Peyer's patch (tissue), 4 donors: ENCODE data around the gene GNG10. TPM values are rescaled to one million over a fixed set of nuclear protein-coding genes. Genes with fewer than 3 reads are reported as not detected.

Experiments used
- DNase-seq, 3 donors: peaks; one replicate each; pipeline ENCODE4 v3.0.0-alpha.2; 2017 to 2019
- H3K27ac ChIP-seq, 4 donors: fragments of 200-600 bp; sonication (generic); one replicate each; pipeline ENCODE4 v1.5.1; 2016 to 2019
- H3K27me3 ChIP-seq, 2 donors: fragments of 200-600 bp; sonication (generic); one replicate each; pipeline ENCODE4 v1.5.1; 2019
- H3K36me3 ChIP-seq, 3 donors: fragments of 200-600 bp; sonication (generic); one replicate each; pipeline ENCODE4 v1.5.1; 2016 to 2019
- H3K4me1 ChIP-seq, 4 donors: fragments of 200-600 bp; sonication (generic); one replicate each; pipeline ENCODE4 v1.5.1; 2016 to 2019
- H3K4me3 ChIP-seq, 4 donors: fragments of 200-600 bp; sonication (generic); 1 replicate in 3 of 4; 2 replicates in 1 of 4; pipeline ENCODE4 v1.5.1; 2016 to 2019; ENCODE audit warnings: mild to moderate bottlenecking in 1 of 4
- H3K9me3 ChIP-seq, 4 donors: fragments of 200-600 bp; sonication (generic); one replicate each; pipeline ENCODE4 v1.5.1; 2016 to 2019; ENCODE audit warnings: mild to moderate bottlenecking in 1 of 4
- CTCF ChIP-seq, 6 experiments: fragments of 450-650 bp in 4 of 6; fragments of 200-600 bp in 2 of 6; sonication (generic) in 1 of 6; IDR thresholded peaks; one replicate each; pipeline ENCODE4 v1.5.1; 2017 to 2019; ENCODE audit warnings: antibody characterized with exemption in 6 of 6, mild to moderate bottlenecking in 3 of 6, moderate library complexity in 1 of 6
- POLR2A ChIP-seq, 2 donors: fragments of 450-650 bp; IDR thresholded peaks; one replicate each; pipeline ENCODE4 v1.5.1; 2017; ENCODE audit warnings: antibody characterized with exemption in 2 of 2, mild to moderate bottlenecking in 2 of 2, moderate library complexity in 2 of 2
- total RNA-seq, 4 donors: library from RNA; depleted of rRNA; stranded (reverse); fragments of >200 nt; gene quantifications; one replicate each; pipeline ENCODE4 v1.1.0, GENCODE V29; 2016

GNG10 gene
- total RNA-seq, 4 donors from 2014 or later = 15.8 to 64.4 (median 31.5) TPM

GRCh38 chr9:111679199-111679598 lies 17.8 kb downstream of the GNG10 start:
- Histone ChIP-seq H3K36me3 (peaks cover 0 to 5% (median 0%) of the 10 kb centered on the region in 3 donors), H3K27me3 (no peaks in the 10 kb centered on the region), H3K4me3 (no peak overlapping the region), H3K27ac (no peak overlapping the region), H3K9me3 (no peaks in the 10 kb centered on the region), H3K4me1 (no peaks in the 10 kb centered on the region)
- DNase-seq = no peak
- TF ChIP-seq POLR2A (IDR thresholded peaks at IDR 0.05) (no peak), CTCF (IDR thresholded peaks at IDR 0.05) (no peak)

- DNase-seq = no peak
- no peak overlapping the region for H3K27ac ChIP-seq
- no peak overlapping the region for H3K4me3 ChIP-seq
- no peaks in the 10 kb centered on the region for H3K27me3 ChIP-seq
- H3K4me1 ChIP-seq = no peaks in the 10 kb centered on the region
- TF ChIP-seq POLR2A (IDR thresholded peaks at IDR 0.05) = no peak
- TF ChIP-seq CTCF (IDR thresholded peaks at IDR 0.05) = no peak
- H3K9me3 ChIP-seq = no peaks in the 10 kb centered on the region
- H3K36me3 ChIP-seq = peaks cover 0 to 4% (median 0%) of the 10 kb centered on the region in 3 donors
Measured at GRCh38 chr9:111683392-111683791, 22.0 kb downstream of the GNG10 start.

GRCh38 chr9:111691672-111692329 lies 30.4 kb downstream of the GNG10 start:
- H3K4me3 ChIP-seq = no peak overlapping the region
- H3K9me3 ChIP-seq = no peaks in the 10 kb centered on the region
- DNase-seq = no peak
- no peaks in the 10 kb centered on the region for H3K36me3 ChIP-seq
- no peak for TF ChIP-seq POLR2A (IDR thresholded peaks at IDR 0.05)
- TF ChIP-seq CTCF (IDR thresholded peaks at IDR 0.05) = peak in 4 of 6 experiments; percentile 31 to 61 (median 48)
- H3K27me3 ChIP-seq = no peaks in the 10 kb centered on the region
- no peaks in the 10 kb centered on the region for H3K4me1 ChIP-seq
- no peak overlapping the region for H3K27ac ChIP-seq

- no peak for TF ChIP-seq POLR2A (IDR thresholded peaks at IDR 0.05)
- no peak for TF ChIP-seq CTCF (IDR thresholded peaks at IDR 0.05)
Measured at GRCh38 chr9:111696796-111697195, 35.4 kb downstream of the GNG10 start.

GRCh38 chr9:111700776-111701175 lies 39.4 kb downstream of the GNG10 start:
- Histone ChIP-seq H3K27ac (peak overlapping the region in 2 of 4 donors; percentile 23 to 52), H3K4me1 (no peaks in the 10 kb centered on the region), H3K4me3 (no peak overlapping the region), H3K27me3 (no peaks in the 10 kb centered on the region), H3K9me3 (no peaks in the 10 kb centered on the region), H3K36me3 (no peaks in the 10 kb centered on the region)
- TF ChIP-seq CTCF (IDR thresholded peaks at IDR 0.05) = no peak
- TF ChIP-seq POLR2A (IDR thresholded peaks at IDR 0.05) = no peak
- peak in 1 of 3 donors; percentile 70 for DNase-seq

More at GRCh38 chr9:111696796-111697195, 35.4 kb downstream of the GNG10 start:
- no peaks in the 10 kb centered on the region for H3K9me3 ChIP-seq
- no peak for DNase-seq
- H3K36me3 ChIP-seq = no peaks in the 10 kb centered on the region
- H3K27me3 ChIP-seq = no peaks in the 10 kb centered on the region
- no peak overlapping the region for H3K27ac ChIP-seq
- no peak overlapping the region for H3K4me3 ChIP-seq
- H3K4me1 ChIP-seq = no peaks in the 10 kb centered on the region
